Natural killer cell (primary cell): ENCODE measurements around the gene VDAC2. TPM values are rescaled to one million over a fixed set of nuclear protein-coding genes. Genes with fewer than 3 reads are reported as not detected.
A peak's percentile ranks its signal among the peaks of the same experiment; 100 is the strongest.

Experiments
- ATAC-seq, 3 donors: fragments of 150-1000 bp in 2 of 3; fragments of 200-7000 bp in 1 of 3; cut with Tn5 transposase; 1 replicate in 1 of 3; 2 replicates in 2 of 3; pipeline ENCODE4 v1.10.0; 2021; ENCODE audit warnings: mild to moderate bottlenecking in 2 of 3, moderate library complexity in 2 of 3
- DNase-seq, 2 donors: peaks; one replicate each; pipeline versions ENCODE4 v3.0.0 to v3.0.0-alpha.2; 2013 to 2021; ENCODE audit warnings: mixed read lengths in 1 of 2
- H3K27ac ChIP-seq: one replicate; pipeline ENCODE4 v1.5.1; 2013; ENCODE audit warnings: mild to moderate bottlenecking, low read length
- H3K27me3 ChIP-seq: one replicate; pipeline ENCODE4 v1.6.1; 2013; ENCODE audit warnings: low read length; ENCODE audit not compliant: control insufficient read depth, insufficient read depth
- H3K36me3 ChIP-seq: one replicate; pipeline ENCODE4 v1.6.1; 2013; ENCODE audit warnings: low read length; ENCODE audit not compliant: control insufficient read depth, insufficient read depth
- H3K4me1 ChIP-seq: one replicate; pipeline ENCODE4 v1.6.1; 2013; ENCODE audit warnings: low read length; ENCODE audit not compliant: control insufficient read depth, insufficient read depth
- H3K4me3 ChIP-seq: one replicate; pipeline ENCODE4 v1.5.1; 2013; ENCODE audit warnings: low read length
- H3K9me3 ChIP-seq: one replicate; pipeline ENCODE4 v1.6.1; 2013; ENCODE audit warnings: low read length; ENCODE audit not compliant: control insufficient read depth, insufficient read depth
- H3K27ac Mint-ChIP-seq, 2 donors: one replicate each; pipeline ENCODE4 v1.8.0; 2022; ENCODE audit warnings: mild to moderate bottlenecking in 2 of 2, mixed read lengths in 2 of 2, moderate library complexity in 1 of 2
- H3K27me3 Mint-ChIP-seq, 2 donors: one replicate each; pipeline ENCODE4 v1.8.0; 2022; ENCODE audit warnings: low read depth in 2 of 2, mixed read lengths in 2 of 2
- H3K36me3 Mint-ChIP-seq: one replicate; pipeline ENCODE4 v1.8.0; 2022; ENCODE audit warnings: mixed read lengths
- H3K4me1 Mint-ChIP-seq, 2 donors: one replicate each; pipeline ENCODE4 v1.8.0; 2022; ENCODE audit warnings: mixed read lengths in 2 of 2
- H3K4me3 Mint-ChIP-seq: one replicate; pipeline ENCODE4 v1.8.0; 2022; ENCODE audit warnings: mild to moderate bottlenecking, moderate library complexity, mixed read lengths
- H3K9me3 Mint-ChIP-seq, 2 donors: one replicate each; pipeline ENCODE4 v1.8.0; 2022; ENCODE audit warnings: mixed read lengths in 2 of 2
- WGBS: methylation state at CpG from one replicate; pipeline ENCODE4 v1.1.7; 2013; ENCODE audit warnings: missing lambda C conversion rate; ENCODE audit not compliant: insufficient coverage; 5-methylcytosine and 5-hydroxymethylcytosine counted together
- intact Hi-C: fragments of 100-400 bp; cut with micrococcal nuclease; formaldehyde crosslinking; loops from one replicate; pipeline ENCODE4 v1.14.2; 2022
- total RNA-seq, 4 donors: library from RNA; stranded (reverse); fragments of 120-200 nt in 1 of 4; gene quantifications; one replicate each; pipeline versions ENCODE4 v1.2.3 to v1.2.4, GENCODE V29; 2013 to 2022
- TF ChIP-seq, protein P1 (sequence below): fragments of 200-600 bp; IDR thresholded peaks from one replicate; pipeline ENCODE4 v1.8.0; 2022; ENCODE audit warnings: antibody characterized with exemption

The VDAC2 gene
- total RNA-seq, 3 donors from 2014 or later (not counting 1 experiment from before 2014, with no cell fraction given): 110 to 124 (median 117) TPM

- peak overlapping the region; percentile 84 for H3K4me3 Mint-ChIP-seq
- intact Hi-C loops: loop anchor here (1.0 to 5.0 kb wide), 3 partner anchors 48 to 970 kb away; no protein-coding TSS in a partner anchor
- DNase-seq: no peak
- H3K27me3 ChIP-seq: no peaks in the 10 kb centered on the region
- no peak for ATAC-seq
- peaks cover 12% of the 10 kb centered on the region for H3K36me3 ChIP-seq
- H3K27me3 Mint-ChIP-seq: no peaks in the 10 kb centered on the region
- H3K27ac ChIP-seq: peak overlapping the region; percentile 19
- H3K27ac Mint-ChIP-seq: peak overlapping the region; percentile 68 to 88
- peaks cover 5 to 11% of the 10 kb centered on the region in 2 donors for H3K4me1 Mint-ChIP-seq
- H3K9me3 Mint-ChIP-seq: no peaks in the 10 kb centered on the region
- H3K9me3 ChIP-seq: no peaks in the 10 kb centered on the region
- TF ChIP-seq, protein P1, sequence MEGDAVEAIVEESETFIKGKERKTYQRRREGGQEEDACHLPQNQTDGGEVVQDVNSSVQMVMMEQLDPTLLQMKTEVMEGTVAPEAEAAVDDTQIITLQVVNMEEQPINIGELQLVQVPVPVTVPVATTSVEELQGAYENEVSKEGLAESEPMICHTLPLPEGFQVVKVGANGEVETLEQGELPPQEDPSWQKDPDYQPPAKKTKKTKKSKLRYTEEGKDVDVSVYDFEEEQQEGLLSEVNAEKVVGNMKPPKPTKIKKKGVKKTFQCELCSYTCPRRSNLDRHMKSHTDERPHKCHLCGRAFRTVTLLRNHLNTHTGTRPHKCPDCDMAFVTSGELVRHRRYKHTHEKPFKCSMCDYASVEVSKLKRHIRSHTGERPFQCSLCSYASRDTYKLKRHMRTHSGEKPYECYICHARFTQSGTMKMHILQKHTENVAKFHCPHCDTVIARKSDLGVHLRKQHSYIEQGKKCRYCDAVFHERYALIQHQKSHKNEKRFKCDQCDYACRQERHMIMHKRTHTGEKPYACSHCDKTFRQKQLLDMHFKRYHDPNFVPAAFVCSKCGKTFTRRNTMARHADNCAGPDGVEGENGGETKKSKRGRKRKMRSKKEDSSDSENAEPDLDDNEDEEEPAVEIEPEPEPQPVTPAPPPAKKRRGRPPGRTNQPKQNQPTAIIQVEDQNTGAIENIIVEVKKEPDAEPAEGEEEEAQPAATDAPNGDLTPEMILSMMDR: peak; percentile 59
- H3K4me3 ChIP-seq: no peak overlapping the region
- peaks cover 20% of the 10 kb centered on the region for H3K4me1 ChIP-seq
- H3K36me3 Mint-ChIP-seq: no peaks in the 10 kb centered on the region
- 60% methylated on average over 10 of the region's 12 CpGs for WGBS
These were observed 25.7 kb downstream of the VDAC2 start for GRCh38 chr10:75236178-75236825.

DNA sequence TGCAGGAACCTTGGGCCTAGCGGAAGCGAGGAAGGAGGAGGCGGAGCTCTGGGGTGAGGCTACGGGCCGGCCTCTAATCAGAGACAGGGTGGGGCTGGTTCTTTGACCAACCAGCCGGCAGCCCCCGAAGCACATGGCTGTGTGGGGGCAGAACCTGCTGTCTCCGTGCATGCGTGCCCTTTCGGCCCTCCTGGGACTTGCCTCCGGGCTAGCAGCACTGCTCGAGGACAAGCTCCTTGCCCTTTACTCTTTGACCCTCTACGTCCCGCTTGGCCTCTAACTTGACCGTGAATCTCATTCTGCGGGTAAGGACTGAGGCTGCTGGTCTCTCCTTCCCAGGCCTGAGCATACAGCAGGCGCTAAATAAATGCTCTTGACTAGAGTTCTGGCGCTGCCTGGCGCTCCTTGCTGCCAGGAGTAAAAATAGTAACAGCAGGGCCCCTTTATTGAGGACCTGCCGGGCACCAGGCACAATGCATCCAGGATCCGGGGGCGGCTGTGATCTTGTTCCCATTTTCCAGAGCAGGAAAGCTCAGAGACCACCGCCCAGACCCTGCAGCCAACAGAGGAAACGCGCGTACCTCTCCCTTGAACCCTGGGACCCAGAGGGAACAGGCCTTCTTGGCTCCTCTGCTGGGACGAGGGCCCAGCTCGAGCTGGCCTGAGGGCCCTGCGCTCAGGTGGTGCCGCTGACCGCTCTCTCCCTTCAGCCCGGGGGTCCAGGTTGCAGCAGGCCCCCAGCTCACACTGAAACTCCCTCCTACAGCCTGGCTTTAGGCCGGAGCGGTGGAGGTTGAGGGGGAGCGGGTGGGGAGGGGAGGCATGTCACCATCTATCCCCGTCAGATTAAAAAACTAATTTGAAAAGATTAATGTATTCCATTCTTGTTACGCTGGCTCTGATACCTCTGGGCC, 27.8 kb downstream of the VDAC2 start:
- ATAC-seq (no peak), DNase-seq (no peak)
- intact Hi-C loops: loop anchor here (5.0 kb wide), 1 partner anchor 216 kb away; no protein-coding TSS in a partner anchor
- H3K27ac Mint-ChIP-seq: no peak overlapping the region
- TF ChIP-seq, protein P1: no peak
- peaks cover 19% of the 10 kb centered on the region for H3K4me1 ChIP-seq
- no peak overlapping the region for H3K27ac ChIP-seq
- 94% methylated on average over 34 of the region's 37 CpGs for WGBS
- no peaks in the 10 kb centered on the region for H3K36me3 Mint-ChIP-seq
- H3K9me3 Mint-ChIP-seq: no peaks in the 10 kb centered on the region
- no peaks in the 10 kb centered on the region for H3K27me3 Mint-ChIP-seq
- no peaks in the 10 kb centered on the region for H3K27me3 ChIP-seq
- H3K4me3 Mint-ChIP-seq: no peak overlapping the region
- no peaks in the 10 kb centered on the region for H3K36me3 ChIP-seq
- no peak overlapping the region for H3K4me3 ChIP-seq
- peaks cover 5 to 9% of the 10 kb centered on the region in 2 donors for H3K4me1 Mint-ChIP-seq
- no peaks in the 10 kb centered on the region for H3K9me3 ChIP-seq

DNA sequence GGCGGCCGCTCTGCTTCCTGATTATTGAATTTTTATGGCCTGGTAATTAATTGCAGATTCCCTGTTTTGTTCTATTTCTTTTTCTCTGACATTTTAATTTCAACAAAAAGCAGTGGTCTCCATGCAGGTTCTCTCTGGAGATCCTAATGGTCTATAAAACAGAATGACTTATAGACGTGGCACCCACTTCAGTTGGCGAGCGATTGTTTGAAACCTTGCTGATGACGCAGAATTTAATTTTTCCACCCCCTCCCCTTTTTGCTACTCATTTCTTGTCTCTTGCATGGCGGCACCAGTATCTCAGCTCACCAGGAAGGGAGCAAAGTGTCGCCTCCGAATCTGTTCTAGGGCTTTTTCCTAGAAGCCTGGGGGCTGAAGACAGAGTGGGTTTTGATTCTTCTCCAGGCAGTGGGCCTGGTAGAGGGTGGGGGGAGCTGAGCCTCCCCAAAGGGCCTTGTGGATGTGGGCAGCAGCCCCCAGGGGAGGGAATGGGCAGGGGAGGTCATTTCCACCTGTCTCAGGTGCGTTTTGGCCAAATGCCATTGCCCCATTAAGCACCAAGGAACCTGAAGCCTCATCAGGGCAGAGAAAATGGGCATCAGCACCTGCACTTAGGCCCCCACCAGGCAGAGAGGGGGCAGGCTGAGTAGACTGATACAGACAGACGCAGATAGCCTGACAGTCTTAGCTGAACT, 28.6 kb downstream of the VDAC2 start:
- no peak overlapping the region for H3K27ac Mint-ChIP-seq
- ATAC-seq (no peak), DNase-seq (no peak)
- 91% methylated on average over 11 of the region's 11 CpGs for WGBS
- no peaks in the 10 kb centered on the region for H3K9me3 Mint-ChIP-seq
- no peaks in the 10 kb centered on the region for H3K27me3 Mint-ChIP-seq
- H3K4me3 Mint-ChIP-seq: no peak overlapping the region
- H3K4me1 ChIP-seq: peaks cover 13% of the 10 kb centered on the region
- no peak overlapping the region for H3K27ac ChIP-seq
- no peaks in the 10 kb centered on the region for H3K27me3 ChIP-seq
- intact Hi-C loops: loop anchor here (5.0 kb wide), 1 partner anchor 217 kb away; no protein-coding TSS in a partner anchor
- TF ChIP-seq, protein P1: no peak
- no peaks in the 10 kb centered on the region for H3K36me3 ChIP-seq
- peaks cover 5% of the 10 kb centered on the region in 2 donors for H3K4me1 Mint-ChIP-seq
- H3K4me3 ChIP-seq: no peak overlapping the region
- no peaks in the 10 kb centered on the region for H3K36me3 Mint-ChIP-seq
- no peaks in the 10 kb centered on the region for H3K9me3 ChIP-seq
